ENCODE data around the gene FAM20C.
"Not testable (repeated sequence)": the region's sequence is repeated elsewhere in the genome, so short reads cannot be mapped to it uniquely, and the experiment has no call there.

FAM20C gene

DNA sequence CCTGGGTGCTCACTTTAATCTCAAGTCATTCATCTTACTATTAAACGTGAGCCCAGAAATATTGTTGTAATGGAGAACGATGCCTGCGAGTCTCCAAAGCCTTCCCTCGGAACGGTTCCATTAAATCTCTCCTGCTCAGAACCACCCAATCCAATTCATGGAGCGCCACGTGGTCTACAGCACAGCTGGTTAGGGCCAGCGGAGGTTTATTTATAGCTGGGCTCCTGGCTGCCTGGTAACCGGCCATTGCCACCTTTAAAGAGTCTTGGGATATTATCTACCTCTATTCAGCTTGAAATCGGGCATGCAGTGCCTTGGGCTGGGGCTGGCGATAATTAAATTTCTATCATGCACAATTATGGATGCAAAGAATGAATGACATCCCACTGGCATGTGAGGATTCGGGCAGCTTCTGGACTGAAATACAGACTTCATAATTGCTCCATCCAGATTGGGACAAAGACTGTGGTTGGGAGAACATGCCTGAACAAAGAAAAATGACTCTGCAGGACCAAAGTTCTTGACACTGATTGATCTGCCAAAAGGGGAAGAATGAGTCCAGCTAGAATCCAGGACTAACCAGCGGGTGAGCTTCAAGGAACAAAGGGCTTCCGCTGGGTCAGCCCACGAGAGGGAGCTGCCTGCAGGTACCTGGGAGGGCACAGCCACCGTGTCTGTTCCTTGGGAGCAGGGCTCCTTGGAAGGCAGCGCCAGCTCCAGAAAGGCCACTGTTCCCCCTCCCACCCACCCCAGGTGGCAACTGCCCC, 7.3 kb downstream of the FAM20C start:
- Histone ChIP-seq H3K4me1 (ENCODE audit: control insufficient read depth in 5 of 5, insufficient read depth in 5 of 5, low read length in 5 of 5) (peaks cover 10 to 22% (median 21%) of the 10 kb centered on the region in 5 donors), H3K9ac (ENCODE audit: low read length in 5 of 5) (no peak overlapping the region), H3K9me3 (ENCODE audit: control insufficient read depth in 5 of 5, low read length in 5 of 5) (no peaks in the 10 kb centered on the region), H3K27ac (ENCODE audit: low read depth, low read length) (no peak overlapping the region), H3K36me3 (ENCODE audit: control insufficient read depth in 5 of 5, insufficient read depth in 5 of 5, low read length in 5 of 5) (peaks cover 0 to 86% (median 62%) of the 10 kb centered on the region in 5 donors), H3K4me3 (ENCODE audit: low read depth in 1 of 5, low read length in 5 of 5) (no peak overlapping the region), H3K27me3 (ENCODE audit: control insufficient read depth in 5 of 5, insufficient read depth in 4 of 5, low read length in 5 of 5) (no peaks in the 10 kb centered on the region)

DNA sequence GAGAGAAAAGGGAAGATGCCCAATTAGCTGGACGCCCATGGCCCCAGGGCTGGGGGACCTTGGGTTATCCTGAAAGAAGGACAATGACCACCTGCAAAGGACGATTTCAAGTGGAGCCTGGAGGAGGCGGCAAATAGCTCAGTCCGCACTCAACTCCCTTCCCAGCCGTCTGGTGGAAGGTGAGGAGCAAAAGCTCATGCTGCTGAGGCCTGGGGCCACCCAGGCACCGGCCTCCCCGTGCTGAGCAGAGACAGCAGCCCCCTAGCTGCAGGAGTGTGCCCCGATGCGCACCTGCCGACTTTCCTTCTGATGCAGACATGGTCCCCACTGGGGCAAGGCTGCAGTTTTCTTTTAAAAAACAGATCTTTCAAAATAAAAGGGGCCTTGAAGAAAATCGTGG, 7.9 kb downstream of the FAM20C start:
- peaks cover 0 to 92% (median 68%) of the 10 kb centered on the region in 5 donors for H3K36me3 ChIP-seq (ENCODE audit: control insufficient read depth in 5 of 5, insufficient read depth in 5 of 5, low read length in 5 of 5)
- H3K27me3 ChIP-seq (ENCODE audit: control insufficient read depth in 5 of 5, insufficient read depth in 4 of 5, low read length in 5 of 5) = no peaks in the 10 kb centered on the region
- H3K27ac ChIP-seq (ENCODE audit: low read depth, low read length) = no peak overlapping the region
- no peak overlapping the region for H3K9ac ChIP-seq (ENCODE audit: low read length in 5 of 5)
- no peaks in the 10 kb centered on the region for H3K9me3 ChIP-seq (ENCODE audit: control insufficient read depth in 5 of 5, low read length in 5 of 5)
- peaks cover 6 to 16% (median 15%) of the 10 kb centered on the region in 5 donors for H3K4me1 ChIP-seq (ENCODE audit: control insufficient read depth in 5 of 5, insufficient read depth in 5 of 5, low read length in 5 of 5)
- H3K4me3 ChIP-seq (ENCODE audit: low read depth in 1 of 5, low read length in 5 of 5) = no peak overlapping the region

DNA sequence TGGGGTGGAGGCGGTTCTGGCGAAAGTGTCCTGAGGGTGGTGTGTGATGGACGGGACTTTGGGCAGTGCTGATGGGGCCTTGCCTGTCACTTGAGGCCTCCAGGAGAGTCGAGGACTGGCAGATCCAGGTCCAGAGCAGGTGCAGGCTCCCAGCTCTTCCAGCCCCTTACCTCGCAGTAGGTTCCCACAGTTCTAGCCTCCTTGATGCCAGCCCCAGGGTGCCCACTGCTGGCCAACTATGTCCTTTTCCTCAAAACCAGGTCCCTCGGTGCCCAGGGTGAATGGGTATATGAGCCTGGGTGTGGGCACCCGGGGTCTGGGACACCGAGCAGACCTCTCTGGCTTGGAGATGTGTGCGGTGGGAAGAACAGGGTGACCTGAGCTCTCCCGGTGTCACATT, 8.3 kb downstream of the FAM20C start:
- Histone ChIP-seq H3K9me3 (ENCODE audit: control insufficient read depth in 5 of 5, low read length in 5 of 5) (no peaks in the 10 kb centered on the region), H3K36me3 (ENCODE audit: control insufficient read depth in 5 of 5, insufficient read depth in 5 of 5, low read length in 5 of 5) (peaks cover 0 to 92% (median 70%) of the 10 kb centered on the region in 5 donors), H3K27ac (ENCODE audit: low read depth, low read length) (no peak overlapping the region), H3K9ac (ENCODE audit: low read length in 5 of 5) (no peak overlapping the region), H3K4me3 (ENCODE audit: low read depth in 1 of 5, low read length in 5 of 5) (no peak overlapping the region), H3K4me1 (ENCODE audit: control insufficient read depth in 5 of 5, insufficient read depth in 5 of 5, low read length in 5 of 5) (peaks cover 2 to 11% (median 11%) of the 10 kb centered on the region in 5 donors), H3K27me3 (ENCODE audit: control insufficient read depth in 5 of 5, insufficient read depth in 4 of 5, low read length in 5 of 5) (no peaks in the 10 kb centered on the region)

DNA sequence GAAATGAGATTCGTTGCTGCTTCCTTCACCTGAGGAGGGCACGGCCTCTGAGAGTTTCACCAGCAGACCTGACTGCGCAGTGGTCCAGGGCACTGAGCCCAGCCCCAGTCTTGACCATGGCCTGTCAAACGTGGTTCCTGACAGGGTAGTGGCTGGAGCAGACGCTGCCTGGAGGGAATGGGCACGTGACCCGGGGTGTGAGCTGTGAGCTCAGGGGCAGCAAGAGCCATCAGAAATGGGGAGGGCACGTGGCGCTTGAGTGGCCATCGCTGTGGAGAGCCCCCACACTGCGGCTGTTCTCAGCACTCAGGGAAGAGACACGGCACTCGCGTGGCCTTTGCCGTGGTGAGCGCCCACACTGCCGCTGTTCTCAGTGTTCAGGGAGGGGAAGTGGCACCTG, 12.0 kb downstream of the FAM20C start:
- H3K9ac ChIP-seq (ENCODE audit: low read length in 5 of 5) = no peak overlapping the region
- no peak overlapping the region for H3K4me3 ChIP-seq (ENCODE audit: low read depth in 1 of 5, low read length in 5 of 5)
- H3K9me3 ChIP-seq (ENCODE audit: control insufficient read depth in 5 of 5, low read length in 5 of 5) = no peaks in the 10 kb centered on the region
- peaks cover 0 to 77% (median 50%) of the 10 kb centered on the region in 5 donors for H3K36me3 ChIP-seq (ENCODE audit: control insufficient read depth in 5 of 5, insufficient read depth in 5 of 5, low read length in 5 of 5)
- H3K27ac ChIP-seq (ENCODE audit: low read depth, low read length) = no peak overlapping the region
- peaks cover 0 to 5% (median 0%) of the 10 kb centered on the region in 5 donors for H3K4me1 ChIP-seq (ENCODE audit: control insufficient read depth in 5 of 5, insufficient read depth in 5 of 5, low read length in 5 of 5)
- H3K27me3 ChIP-seq (ENCODE audit: control insufficient read depth in 5 of 5, insufficient read depth in 4 of 5, low read length in 5 of 5) = no peaks in the 10 kb centered on the region

DNA sequence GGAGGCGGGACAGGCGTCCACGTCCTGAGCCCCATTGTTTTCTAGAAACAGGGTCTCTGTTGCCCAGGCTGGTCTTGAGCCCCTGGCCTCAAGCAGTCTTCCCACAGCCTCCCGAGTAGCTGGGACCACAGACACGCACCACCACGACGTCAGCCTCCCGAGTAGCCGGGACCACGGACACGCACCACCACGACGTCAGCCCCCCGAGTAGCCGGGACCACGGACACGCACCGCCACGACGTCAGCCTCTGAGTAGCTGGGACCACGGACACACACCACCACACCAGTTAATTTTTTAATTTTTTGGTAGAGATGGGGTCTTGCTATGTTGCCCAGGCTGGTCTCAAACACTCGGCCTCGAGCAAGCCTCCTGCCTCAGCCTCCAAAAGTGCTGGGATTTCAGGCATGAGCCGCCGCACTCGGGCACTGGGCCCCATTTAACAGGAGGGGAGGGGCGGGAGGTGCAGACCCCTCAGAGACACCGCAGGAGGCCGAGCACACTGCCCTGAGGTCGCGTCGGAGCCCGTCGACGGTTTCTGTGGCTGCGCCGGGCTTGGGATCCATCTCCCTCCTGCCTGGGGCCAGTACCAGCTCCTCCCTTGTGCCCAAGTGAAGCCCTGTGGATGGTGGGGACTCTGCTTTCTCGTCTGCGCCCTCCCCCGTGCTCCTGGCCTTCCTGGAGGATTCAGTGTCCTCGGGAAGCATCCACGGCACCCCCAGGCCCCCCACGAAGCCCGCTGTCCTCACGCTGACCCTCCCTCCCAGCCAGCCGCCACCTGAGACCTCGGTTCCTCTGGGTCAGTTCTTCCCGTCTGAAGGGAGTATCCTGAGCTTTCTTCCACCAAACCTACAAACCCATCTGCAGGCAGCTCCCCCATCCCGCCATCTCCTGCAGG, 13.0 kb downstream of the FAM20C start:
- no peaks in the 10 kb centered on the region for H3K27me3 ChIP-seq (ENCODE audit: control insufficient read depth in 5 of 5, insufficient read depth in 4 of 5, low read length in 5 of 5)
- no peak overlapping the region for H3K27ac ChIP-seq (ENCODE audit: low read depth, low read length)
- peaks cover 0 to 75% (median 48%) of the 10 kb centered on the region in 5 donors for H3K36me3 ChIP-seq (ENCODE audit: control insufficient read depth in 5 of 5, insufficient read depth in 5 of 5, low read length in 5 of 5)
- H3K4me1 ChIP-seq (ENCODE audit: control insufficient read depth in 5 of 5, insufficient read depth in 5 of 5, low read length in 5 of 5) = peaks cover 0 to 13% (median 0%) of the 10 kb centered on the region in 5 donors
- no peaks in the 10 kb centered on the region for H3K9me3 ChIP-seq (ENCODE audit: control insufficient read depth in 5 of 5, low read length in 5 of 5)
- H3K9ac ChIP-seq (ENCODE audit: low read length in 5 of 5) = no peak overlapping the region
- H3K4me3 ChIP-seq (ENCODE audit: low read depth in 1 of 5, low read length in 5 of 5) = no peak overlapping the region

DNA sequence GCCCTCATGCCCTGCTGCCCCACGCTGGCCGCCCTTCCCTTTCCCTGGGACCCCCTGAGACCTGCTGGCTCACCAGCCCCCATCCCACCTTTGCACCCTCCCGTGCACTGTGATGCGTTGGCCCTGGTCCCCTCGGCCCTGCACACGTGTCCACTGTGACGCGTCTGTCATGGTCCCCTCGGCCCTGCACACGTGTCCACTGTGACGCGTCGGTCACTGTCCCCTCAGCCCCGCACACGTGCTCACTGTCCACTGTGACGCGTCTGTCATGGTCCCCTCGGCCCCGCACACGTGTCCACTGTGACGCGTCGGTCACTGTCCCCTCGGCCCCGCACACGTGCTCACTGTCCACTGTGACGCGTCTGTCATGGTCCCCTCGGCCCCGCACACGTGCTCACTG, 14.0 kb downstream of the FAM20C start:
- H3K27ac ChIP-seq (ENCODE audit: low read depth, low read length); H3K9ac ChIP-seq (ENCODE audit: low read length in 5 of 5); H3K27me3 ChIP-seq (ENCODE audit: control insufficient read depth in 5 of 5, insufficient read depth in 4 of 5, low read length in 5 of 5); H3K9me3 ChIP-seq (ENCODE audit: control insufficient read depth in 5 of 5, low read length in 5 of 5); H3K4me3 ChIP-seq (ENCODE audit: low read depth in 1 of 5, low read length in 5 of 5): not testable (repeated sequence)
- H3K4me1 ChIP-seq (ENCODE audit: control insufficient read depth in 5 of 5, insufficient read depth in 5 of 5, low read length in 5 of 5) = peaks cover 0 to 13% (median 0%) of the 10 kb centered on the region in 5 donors
- peaks cover 0 to 69% (median 46%) of the 10 kb centered on the region in 5 donors for H3K36me3 ChIP-seq (ENCODE audit: control insufficient read depth in 5 of 5, insufficient read depth in 5 of 5, low read length in 5 of 5)

DNA sequence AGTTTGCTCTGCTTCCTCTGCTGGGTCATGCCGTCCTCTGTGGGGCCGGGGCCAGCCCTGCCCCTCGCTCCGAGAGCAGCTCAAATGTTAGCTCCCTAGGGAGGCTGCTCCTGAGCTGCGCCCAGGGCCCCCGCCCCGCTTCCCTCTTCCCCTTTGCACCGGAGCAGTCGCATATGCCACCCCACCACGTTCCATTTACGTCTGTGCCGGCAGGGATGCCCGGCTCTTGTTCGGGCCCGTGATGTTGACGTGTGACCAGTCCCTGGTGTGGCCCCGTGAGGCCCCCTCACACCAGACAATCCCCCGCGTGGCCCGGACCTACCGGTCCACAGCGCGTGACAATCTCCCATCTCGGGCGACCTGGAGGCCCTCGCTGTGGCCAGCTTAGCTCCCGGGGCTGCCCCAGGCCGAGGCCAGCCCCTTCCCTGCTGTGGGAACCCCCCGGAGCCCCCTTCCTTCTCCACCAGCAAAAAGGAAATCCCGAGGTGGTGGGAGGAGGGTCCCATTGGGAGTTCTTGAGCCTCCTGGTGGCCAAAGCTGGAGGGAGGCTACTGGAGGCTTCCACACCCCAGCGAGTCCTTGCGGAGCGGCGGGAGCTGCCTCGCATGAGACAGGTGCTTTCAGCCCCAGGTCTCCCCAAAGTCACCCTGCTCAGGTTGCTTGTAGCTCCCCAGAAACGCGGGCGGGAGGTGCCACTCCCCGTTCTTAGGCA, 15.2 kb downstream of the FAM20C start:
- no peak overlapping the region for H3K4me3 ChIP-seq (ENCODE audit: low read depth in 1 of 5, low read length in 5 of 5)
- no peak overlapping the region for H3K9ac ChIP-seq (ENCODE audit: low read length in 5 of 5)
- peaks cover 0 to 13% (median 0%) of the 10 kb centered on the region in 5 donors for H3K4me1 ChIP-seq (ENCODE audit: control insufficient read depth in 5 of 5, insufficient read depth in 5 of 5, low read length in 5 of 5)
- peaks cover 0 to 66% (median 49%) of the 10 kb centered on the region in 5 donors for H3K36me3 ChIP-seq (ENCODE audit: control insufficient read depth in 5 of 5, insufficient read depth in 5 of 5, low read length in 5 of 5)
- no peaks in the 10 kb centered on the region for H3K9me3 ChIP-seq (ENCODE audit: control insufficient read depth in 5 of 5, low read length in 5 of 5)
- H3K27ac ChIP-seq (ENCODE audit: low read depth, low read length) = no peak overlapping the region
- no peaks in the 10 kb centered on the region for H3K27me3 ChIP-seq (ENCODE audit: control insufficient read depth in 5 of 5, insufficient read depth in 4 of 5, low read length in 5 of 5)

DNA sequence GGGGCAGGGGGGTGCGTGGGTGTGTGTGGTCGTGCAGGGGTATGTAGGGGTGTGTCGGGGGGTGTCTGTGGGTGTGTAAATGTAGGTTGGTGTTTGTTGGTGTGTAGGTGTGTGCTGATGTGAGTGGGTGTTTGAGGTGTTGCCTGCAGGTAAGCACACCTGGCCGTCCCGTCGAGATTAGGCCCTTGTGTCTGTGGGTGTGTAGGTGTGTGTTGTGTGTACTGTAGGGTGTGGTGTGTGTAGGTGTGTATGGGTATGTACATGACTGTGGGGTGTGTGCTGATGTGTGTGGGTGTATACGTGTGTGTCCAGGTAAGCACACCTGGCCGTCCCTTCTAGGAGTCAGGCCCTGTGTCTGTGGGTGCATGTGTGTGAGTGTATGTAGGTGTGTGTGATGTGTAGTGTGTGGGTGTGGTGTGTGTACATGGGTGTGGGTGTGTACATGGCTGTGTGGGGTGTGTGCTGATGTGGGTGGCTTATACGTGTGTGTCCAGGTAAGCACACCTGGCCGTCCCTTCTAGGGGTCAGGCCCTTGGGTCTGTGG, 15.8 kb downstream of the FAM20C start:
- Histone ChIP-seq H3K36me3 (ENCODE audit: control insufficient read depth in 5 of 5, insufficient read depth in 5 of 5, low read length in 5 of 5) (peaks cover 0 to 65% (median 48%) of the 10 kb centered on the region in 5 donors), H3K9ac (ENCODE audit: low read length in 5 of 5) (no peak overlapping the region), H3K27ac (ENCODE audit: low read depth, low read length) (no peak overlapping the region), H3K4me3 (ENCODE audit: low read depth in 1 of 5, low read length in 5 of 5) (no peak overlapping the region), H3K27me3 (ENCODE audit: control insufficient read depth in 5 of 5, insufficient read depth in 4 of 5, low read length in 5 of 5) (no peaks in the 10 kb centered on the region), H3K4me1 (ENCODE audit: control insufficient read depth in 5 of 5, insufficient read depth in 5 of 5, low read length in 5 of 5) (peaks cover 0 to 13% (median 0%) of the 10 kb centered on the region in 5 donors), H3K9me3 (ENCODE audit: control insufficient read depth in 5 of 5, low read length in 5 of 5) (no peaks in the 10 kb centered on the region)

DNA sequence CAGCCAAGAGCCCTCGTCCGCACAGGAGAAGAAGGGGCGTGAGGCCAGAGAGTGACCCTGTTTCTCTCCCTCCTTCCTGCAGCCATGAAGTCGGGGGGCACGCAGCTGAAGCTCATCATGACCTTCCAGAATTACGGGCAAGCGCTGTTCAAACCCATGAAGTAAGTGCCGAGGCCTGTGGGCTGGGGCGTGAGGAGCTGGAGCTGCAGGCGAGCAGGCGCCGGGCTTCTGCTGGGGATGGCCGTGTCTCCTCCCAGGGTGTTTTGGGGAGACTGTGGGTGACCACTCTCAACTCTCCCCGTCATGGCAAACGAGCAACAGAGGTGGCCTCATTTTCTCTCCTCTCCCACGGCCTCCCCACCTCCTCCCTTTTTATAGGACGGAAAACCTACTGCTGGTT, 16.4 kb downstream of the FAM20C start:
- no peaks in the 10 kb centered on the region for H3K9me3 ChIP-seq (ENCODE audit: control insufficient read depth in 5 of 5, low read length in 5 of 5)
- no peak overlapping the region for H3K4me3 ChIP-seq (ENCODE audit: low read depth in 1 of 5, low read length in 5 of 5)
- H3K36me3 ChIP-seq (ENCODE audit: control insufficient read depth in 5 of 5, insufficient read depth in 5 of 5, low read length in 5 of 5) = peaks cover 0 to 58% (median 42%) of the 10 kb centered on the region in 5 donors
- H3K9ac ChIP-seq (ENCODE audit: low read length in 5 of 5) = no peak overlapping the region
- no peaks in the 10 kb centered on the region for H3K27me3 ChIP-seq (ENCODE audit: control insufficient read depth in 5 of 5, insufficient read depth in 4 of 5, low read length in 5 of 5)
- H3K27ac ChIP-seq (ENCODE audit: low read depth, low read length) = no peak overlapping the region
- peaks cover 0 to 13% (median 0%) of the 10 kb centered on the region in 5 donors for H3K4me1 ChIP-seq (ENCODE audit: control insufficient read depth in 5 of 5, insufficient read depth in 5 of 5, low read length in 5 of 5)
